A549 treated with CORT108297 at 1 μM for 4 hours (cell line): ENCODE data around the gene TMEM242. TPM values are rescaled to one million over a fixed set of nuclear protein-coding genes. Genes with fewer than 3 reads are reported as not detected.

Experiments used
- total RNA-seq: library from RNA; stranded (reverse); fragments of 200-300 nt; extraction: Qiagen RNA extraction; gene quantifications from 5 replicates; pipeline ENCODE4 v1.2.3, GENCODE V29; 2022

Gene TMEM242
- total RNA-seq: 5.6 to 6.9 TPM (median 6.8 TPM) in 5 replicates

DNA sequence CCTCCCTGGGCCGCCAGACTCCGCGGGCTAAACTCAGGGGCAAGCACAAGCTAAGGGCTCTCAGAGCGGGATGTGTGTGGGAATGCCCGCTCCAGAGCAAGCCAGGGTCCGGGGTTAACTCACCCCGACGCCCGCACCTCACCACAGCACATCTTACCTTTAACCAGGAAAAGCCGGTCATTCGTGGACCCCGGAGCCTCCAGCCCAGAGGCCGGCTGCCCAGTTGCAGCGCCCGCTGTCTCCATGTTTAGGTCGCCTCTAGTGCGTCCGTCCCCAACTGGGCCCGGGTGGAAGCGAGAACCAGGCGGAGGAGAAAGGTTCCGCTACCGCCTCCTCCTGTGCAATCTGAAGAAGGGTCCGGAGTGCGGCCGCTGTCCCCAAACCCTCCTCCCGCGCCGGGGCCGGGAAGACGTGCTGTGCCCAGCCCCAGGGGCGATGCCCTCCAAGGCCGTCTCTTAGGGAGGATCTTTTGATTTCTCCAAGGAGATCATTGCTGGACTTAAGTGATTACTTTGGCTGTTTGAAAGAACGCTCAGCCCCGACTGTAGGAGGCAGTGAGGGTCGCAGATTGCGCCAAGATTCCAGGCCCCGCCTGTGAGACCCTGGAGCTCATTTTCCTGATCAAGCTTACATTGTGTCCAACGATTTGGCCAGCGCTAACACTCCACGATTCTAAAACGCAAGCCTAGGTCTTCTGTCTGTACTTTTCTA is at the start of gene TMEM242:
TSS of gene TMEM242 (minus strand) at position 265 of the 711 bp plus-strand sequence. CDS start at position 245, 20 bp downstream.

Other genes starting within 250 kb of the TMEM242 start
- 2.9 to 4.5 TPM (median 3.4 TPM) in 5 replicates for gene ZDHHC14, start 57.7 kb upstream of the TMEM242 start, total RNA-seq